GM12874 (cell line): ENCODE results near the gene REXO1.

Experiments used
- CTCF ChIP-seq: IDR thresholded peaks from 2 replicates; pipeline ENCODE4 v1.5.1; 2011; ENCODE audit warnings: low read depth, mild to moderate bottlenecking, control low read depth, low read length, moderate library complexity; ENCODE audit not compliant: insufficient read depth

REXO1 gene

DNA sequence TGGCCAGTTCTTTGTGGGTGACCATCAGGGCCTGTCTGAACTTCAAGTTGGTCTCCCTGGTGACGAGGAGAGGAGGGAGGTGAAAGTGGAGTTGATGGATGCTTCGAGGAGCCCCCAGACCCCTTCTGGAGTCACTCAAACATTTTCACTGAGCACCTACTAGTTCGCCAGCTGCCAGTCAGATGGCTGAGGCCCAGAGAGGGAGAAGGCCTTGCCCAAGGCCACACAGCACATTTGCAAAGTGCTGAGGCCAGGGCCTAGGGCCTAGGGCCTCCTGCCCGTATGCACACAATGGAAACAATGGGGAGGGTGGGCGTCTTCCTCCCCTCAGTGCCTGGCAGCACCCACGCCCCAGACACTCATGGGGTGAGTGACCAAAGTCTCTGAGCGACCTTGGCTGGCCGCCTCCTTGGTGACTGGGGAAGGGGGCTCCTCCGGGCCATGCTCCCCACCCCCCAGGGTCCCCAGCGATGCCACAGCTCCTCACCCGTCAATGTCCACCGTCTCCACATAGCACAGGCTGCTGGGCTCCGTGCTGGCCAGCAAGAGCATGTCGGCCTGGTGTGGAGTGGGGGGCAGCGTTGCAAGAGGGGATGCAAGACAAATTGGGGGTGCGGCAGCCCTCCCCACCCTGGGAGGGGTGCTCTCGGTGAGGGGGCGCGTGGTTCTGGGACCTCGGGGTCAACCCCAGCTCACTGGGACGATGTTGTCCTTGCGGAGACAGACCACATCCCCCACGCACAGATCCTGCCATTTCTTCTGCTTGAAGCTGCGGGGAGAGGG, 42.7 kb downstream of the REXO1 start:
- TF ChIP-seq CTCF, result no peak

GRCh38 chr19:1804858-1805257, 43.4 kb downstream of the REXO1 start:
- no peak for TF ChIP-seq CTCF

DNA sequence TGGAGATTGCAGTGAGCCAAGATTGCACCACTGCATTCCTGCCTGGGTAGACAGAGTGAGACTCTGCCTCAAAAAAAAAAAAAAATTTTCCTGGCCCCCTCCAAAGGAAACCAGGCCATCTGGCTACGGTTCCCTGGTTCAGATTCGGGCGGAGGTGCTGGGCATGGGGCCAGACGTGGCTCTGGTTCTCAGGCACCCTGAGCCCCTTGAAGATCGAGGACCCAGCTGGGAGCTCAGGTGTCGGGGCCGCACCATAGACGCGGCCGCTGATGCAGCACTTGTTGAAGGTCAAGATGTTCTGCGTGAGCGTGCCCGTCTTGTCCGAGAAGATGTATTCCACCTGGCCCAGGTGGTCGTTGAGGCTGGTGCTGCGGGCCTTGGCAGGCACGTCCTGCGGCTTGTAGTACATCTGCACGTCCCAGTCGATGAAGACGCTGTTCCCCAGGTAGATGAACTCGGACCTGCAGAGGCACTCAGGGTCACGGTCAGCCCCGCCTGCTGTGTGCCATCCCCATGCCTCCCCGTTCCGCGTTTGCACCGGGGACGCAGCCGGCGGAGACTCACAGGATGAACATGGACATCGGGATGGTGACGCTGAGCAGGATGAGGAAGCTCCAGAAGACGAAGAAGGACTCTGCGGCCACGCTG, 48.5 kb downstream of the REXO1 start:
- TF ChIP-seq CTCF, result no peak

DNA sequence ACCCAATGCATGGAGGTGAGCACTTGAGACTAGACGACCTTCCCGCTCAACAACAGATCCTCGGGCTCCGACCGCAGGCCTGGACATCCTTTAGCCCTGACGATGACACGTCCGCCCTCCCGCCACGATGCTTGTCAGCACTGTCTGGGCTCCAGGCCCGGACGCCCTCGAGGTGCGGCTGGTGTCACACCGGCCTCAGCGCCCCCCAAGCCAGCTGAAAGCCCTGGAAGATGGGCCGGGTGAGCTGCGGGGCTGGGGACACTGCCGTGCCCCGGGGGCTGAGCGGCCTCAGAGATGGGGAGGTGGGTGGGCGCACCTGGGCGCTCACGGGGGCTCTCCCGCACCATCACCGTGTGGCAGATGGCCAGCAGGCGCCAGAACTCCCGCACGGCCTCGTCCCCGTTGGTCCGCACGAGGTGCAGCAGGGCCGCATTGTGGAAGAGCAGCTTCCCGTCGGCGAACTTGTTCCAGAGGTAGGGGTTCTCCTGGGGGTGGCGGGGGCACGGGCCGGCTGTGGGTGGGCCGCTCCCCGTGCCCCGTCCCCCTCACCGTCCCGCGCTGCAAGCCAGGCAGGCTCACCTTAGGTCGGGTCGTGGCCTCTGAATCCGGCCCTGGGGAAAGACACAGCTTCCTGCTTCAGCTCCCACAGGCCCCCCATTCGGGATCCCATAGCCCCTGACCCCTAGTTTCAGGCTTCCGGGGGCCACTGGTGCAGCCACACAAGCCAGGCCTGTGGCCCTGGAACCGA, 51.7 kb downstream of the REXO1 start:
- TF ChIP-seq CTCF, result no peak

- no peak for TF ChIP-seq CTCF
These were observed 53.7 kb downstream of the REXO1 start for GRCh38 chr19:1794424-1795172.

GRCh38 chr19:1791879-1792278, 56.4 kb downstream of the REXO1 start:
- 0 out of 2 replicates have a peak, but pooled peaks have one; percentile 2 for TF ChIP-seq CTCF
